NOMO-1 treated with dmso at 0.1 percent for 144 hours (cell line): ENCODE data around the gene ACIN1.

Experiments
- DNase-seq: peaks from one replicate; lab custom pipeline; 2025; ENCODE audit not compliant: unreplicated experiment; lab: John Stamatoyannopoulos, UW

ACIN1 gene

GRCh38 chr14:23060536-23061260 is 34.2 kb downstream of the ACIN1 start:
- DNase-seq, result no peak

- no peak for DNase-seq
Observed at GRCh38 chr14:23058654-23059504, 36.1 kb downstream of the ACIN1 start.

GRCh38 chr14:23057757-23058653 is 36.9 kb downstream of the ACIN1 start:
- DNase-seq, result no peak

GRCh38 chr14:23056956-23057756 is 37.8 kb downstream of the ACIN1 start, which contains the start of gene CDH24:
TSS of gene CDH24 (minus strand) at chr14:23057520. CDS start at chr14:23055733, 1,787 bp downstream.
- DNase-seq, result no peak

- no peak for DNase-seq
Observed at GRCh38 chr14:23056145-23056955, 38.6 kb downstream of the ACIN1 start.

- DNase-seq, result no peak
Observed at GRCh38 chr14:23055621-23056144, 39.3 kb downstream of the ACIN1 start.

GRCh38 chr14:23055147-23055550 is 39.8 kb downstream of the ACIN1 start:
- DNase-seq, result no peak

- no peak for DNase-seq
Observed at GRCh38 chr14:23054000-23054811, 40.7 kb downstream of the ACIN1 start.

GRCh38 chr14:23053426-23053825 is 41.5 kb downstream of the ACIN1 start:
- DNase-seq, result no peak

GRCh38 chr14:23052671-23053070 is 42.3 kb downstream of the ACIN1 start:
- no peak for DNase-seq

GRCh38 chr14:23052182-23052623 is 42.7 kb downstream of the ACIN1 start:
- DNase-seq, result no peak

- DNase-seq, result no peak
Observed at GRCh38 chr14:23051141-23052057, 43.5 kb downstream of the ACIN1 start.

- DNase-seq, result no peak
Observed at GRCh38 chr14:23049011-23049410, 45.9 kb downstream of the ACIN1 start.

- DNase-seq, result no peak
Observed at GRCh38 chr14:23047751-23048693, 46.9 kb downstream of the ACIN1 start.

- no peak for DNase-seq
Observed at GRCh38 chr14:23047034-23047634, 47.8 kb downstream of the ACIN1 start.
